ENCODE measurements around the gene KPTN.

KPTN gene

GRCh38 chr19:47483800-47484690 is at the start of gene KPTN:
KPTN (minus strand) TSS chr19:47484219; CDS start chr19:47484160, 59 bp downstream.
- DNase-seq: peak; percentile 85

DNA sequence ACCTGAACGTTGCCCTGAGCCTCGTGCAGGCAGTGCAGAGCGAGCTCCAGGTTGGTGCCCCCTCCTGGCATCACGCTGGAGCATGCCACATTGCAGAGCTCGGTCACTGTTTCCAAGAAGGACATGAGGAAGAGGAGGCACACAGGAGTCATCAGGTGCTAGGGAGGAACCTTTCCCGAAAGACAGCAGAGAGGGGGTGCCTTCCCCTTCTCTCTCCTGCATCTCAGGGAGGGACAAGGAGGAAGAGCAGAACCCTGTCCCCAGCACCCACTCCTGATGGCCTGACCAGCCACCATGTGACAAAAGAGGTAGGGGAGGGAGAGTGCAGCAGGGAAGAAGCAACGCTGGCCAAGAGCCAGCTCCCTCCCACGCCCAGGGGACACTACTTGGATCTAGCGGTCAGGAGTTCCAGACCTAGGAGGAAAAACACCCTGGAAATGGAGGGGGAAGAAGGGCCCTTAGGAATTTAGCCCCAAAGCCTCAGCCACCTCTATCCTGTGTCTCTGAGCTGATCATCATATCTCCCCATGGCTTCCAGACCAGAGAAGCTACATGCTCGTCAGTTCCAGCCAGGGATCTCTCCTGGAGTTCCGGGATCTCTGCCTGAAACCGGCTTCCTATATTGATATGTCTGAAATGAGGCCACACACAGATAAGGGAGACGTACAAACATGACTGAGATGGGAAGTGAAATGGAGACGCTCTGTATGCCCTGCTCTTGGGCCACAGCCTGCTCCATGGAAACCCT is 47.8 kb upstream of the KPTN start:
- no peak for DNase-seq

DNA sequence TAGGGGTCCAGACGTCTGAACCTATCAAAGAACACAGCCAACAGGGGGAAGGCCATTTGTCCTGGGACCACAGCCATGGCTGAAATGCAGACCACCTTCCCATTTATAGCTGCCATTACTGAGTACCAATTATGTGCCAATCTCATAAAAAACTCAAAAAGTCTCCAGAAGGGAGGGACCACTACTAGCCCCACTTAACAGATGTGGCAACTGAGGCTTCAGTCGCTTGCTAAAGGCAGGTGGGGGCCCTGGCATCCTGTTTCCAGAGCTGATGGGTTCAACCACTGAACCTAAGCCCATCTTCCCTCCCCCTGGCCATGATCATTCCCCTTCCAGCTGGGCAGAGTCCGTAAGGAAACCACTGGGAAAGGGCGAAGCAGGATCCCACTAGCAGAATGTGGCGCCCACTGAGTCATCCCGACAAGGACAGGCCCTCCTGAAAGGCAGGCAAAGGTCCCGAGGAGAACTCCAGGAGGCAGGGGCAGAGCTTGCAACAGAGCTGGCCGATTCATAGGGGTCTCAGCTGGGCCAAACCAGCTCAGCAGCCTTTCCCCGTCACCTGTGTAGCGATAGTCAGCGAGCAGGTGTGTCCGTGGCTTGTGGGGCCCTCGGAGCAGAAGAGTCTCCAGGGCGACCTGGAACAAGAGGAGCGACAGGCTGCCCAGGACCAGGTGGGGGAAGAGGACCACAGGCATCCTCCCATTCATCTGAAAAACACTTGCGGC is 45.2 kb upstream of the KPTN start:
- no peak for DNase-seq

- no peak for DNase-seq
These were observed 42.8 kb upstream of the KPTN start for GRCh38 chr19:47526798-47527197.

DNA sequence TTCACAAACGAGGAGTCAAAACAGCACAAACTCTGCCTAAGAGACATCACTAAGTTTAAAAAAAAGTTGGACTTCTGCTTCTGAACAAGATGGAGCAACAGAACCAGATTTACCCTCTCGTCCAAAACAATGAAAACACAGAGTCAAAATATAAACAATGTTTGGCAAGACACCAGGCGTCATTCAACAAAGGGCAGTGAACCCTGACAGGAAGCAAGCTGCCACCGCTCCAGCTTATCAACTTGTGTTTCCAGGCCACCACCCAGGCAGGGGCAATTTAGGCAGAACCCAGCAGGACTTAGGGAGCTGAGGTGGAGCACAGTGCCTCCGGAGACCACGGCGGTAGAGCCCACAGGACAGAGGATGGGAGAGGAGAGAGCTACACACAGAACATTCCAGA is 39.5 kb upstream of the KPTN start:
- DNase-seq: no peak

GRCh38 chr19:47521473-47522180 is 37.6 kb upstream of the KPTN start:
- no peak for DNase-seq

- no peak for DNase-seq
These were observed 36.8 kb upstream of the KPTN start for GRCh38 chr19:47520839-47521238.

DNA sequence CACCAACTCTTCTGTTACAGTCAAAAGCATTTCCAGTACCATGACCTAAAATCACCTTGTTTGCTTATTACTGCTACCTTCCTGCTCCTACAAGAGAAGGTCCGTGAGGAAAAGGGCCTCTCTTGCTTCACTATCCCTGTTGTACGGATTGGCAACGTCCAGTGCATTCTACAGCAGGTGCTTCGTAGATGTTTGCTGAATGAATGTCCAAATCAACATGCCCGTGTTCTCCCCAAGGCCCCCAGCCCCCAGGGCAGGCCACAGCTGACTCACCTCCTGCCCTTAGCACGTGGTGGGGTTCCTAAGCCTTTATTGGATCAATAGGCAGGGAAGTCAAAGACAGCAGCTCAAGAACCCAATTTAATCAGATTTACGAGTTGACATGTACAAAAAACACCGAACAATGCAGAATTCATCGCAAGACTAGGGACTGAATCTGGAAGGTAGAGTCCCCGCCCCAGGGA is 36.4 kb upstream of the KPTN start:
- DNase-seq: no peak

GRCh38 chr19:47518854-47519253 is 34.8 kb upstream of the KPTN start:
- DNase-seq: no peak

- DNase-seq: peak; percentile 59
These were observed 34.1 kb upstream of the KPTN start for GRCh38 chr19:47518139-47518538.

- DNase-seq: peak; percentile 100
These were observed 31.0 kb upstream of the KPTN start, which contains the start of gene NAPA for GRCh38 chr19:47514869-47515588. NAPA (minus strand) TSS chr19:47515063; CDS start chr19:47514940, 123 bp downstream.

GRCh38 chr19:47514151-47514868 is 30.3 kb upstream of the KPTN start:
- DNase-seq: no peak

- no peak for DNase-seq
These were observed 28.9 kb upstream of the KPTN start for GRCh38 chr19:47512948-47513319.

DNA sequence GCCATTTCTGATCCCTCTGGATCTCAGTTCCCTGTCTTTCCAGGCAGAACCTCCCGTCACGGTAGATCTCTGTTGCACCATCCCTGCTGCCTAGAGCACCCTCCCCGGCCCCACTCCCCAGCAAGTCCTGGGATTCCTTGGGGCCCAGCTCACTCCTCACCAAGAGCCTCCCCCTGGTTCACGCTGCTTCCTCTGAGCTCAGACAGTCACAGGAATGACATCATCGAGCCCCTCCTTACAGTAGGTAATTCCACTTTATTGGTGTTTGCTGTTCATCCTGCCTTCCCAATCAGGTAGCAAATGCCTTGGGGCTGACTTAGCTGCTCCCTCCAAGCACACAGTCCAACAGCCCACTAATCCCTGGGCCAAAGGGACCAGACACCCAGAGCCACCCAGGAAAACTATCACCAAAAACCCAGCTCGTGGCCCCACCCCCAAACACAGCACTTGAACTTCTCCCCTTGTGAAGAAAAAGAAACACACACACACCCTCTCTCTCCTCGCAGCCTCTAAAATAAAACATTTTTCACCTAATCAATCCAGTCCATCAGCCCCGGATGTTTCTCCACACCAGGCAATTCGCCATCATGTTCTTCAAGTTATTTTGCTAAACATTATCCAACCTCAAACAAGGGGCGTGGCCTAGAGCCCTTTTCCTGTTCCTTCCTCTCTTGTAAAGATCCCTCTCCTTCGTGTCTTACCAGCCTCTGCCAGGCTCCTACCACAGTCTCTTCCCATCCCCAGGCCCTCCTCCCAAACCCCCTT is 28.3 kb upstream of the KPTN start:
- no peak for DNase-seq

- no peak for DNase-seq
These were observed 27.7 kb upstream of the KPTN start for GRCh38 chr19:47511681-47512080.

DNA sequence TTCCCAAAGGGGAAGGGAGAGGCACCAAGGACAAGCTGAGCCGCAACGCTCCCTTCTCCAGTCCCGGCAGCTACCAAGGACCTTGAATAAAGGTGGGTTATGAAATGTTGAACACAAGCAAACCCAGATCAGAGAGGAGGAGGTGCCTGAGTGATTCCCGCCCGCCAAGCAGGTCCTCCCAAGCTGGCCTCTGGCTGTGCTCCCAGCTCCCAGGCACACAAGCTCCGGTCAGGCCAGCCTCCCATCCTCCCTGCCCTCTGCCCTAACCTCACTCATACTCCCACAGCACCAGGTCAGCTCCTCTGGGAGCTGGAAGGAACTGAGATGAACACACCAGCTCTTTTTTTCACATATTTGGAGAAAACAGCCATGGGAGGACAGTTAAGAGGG is 27.1 kb upstream of the KPTN start:
- DNase-seq: no peak

- DNase-seq: no peak
These were observed 26.6 kb upstream of the KPTN start for GRCh38 chr19:47510516-47511127.

- DNase-seq: no peak
These were observed 26.0 kb upstream of the KPTN start for GRCh38 chr19:47509973-47510372.

DNA sequence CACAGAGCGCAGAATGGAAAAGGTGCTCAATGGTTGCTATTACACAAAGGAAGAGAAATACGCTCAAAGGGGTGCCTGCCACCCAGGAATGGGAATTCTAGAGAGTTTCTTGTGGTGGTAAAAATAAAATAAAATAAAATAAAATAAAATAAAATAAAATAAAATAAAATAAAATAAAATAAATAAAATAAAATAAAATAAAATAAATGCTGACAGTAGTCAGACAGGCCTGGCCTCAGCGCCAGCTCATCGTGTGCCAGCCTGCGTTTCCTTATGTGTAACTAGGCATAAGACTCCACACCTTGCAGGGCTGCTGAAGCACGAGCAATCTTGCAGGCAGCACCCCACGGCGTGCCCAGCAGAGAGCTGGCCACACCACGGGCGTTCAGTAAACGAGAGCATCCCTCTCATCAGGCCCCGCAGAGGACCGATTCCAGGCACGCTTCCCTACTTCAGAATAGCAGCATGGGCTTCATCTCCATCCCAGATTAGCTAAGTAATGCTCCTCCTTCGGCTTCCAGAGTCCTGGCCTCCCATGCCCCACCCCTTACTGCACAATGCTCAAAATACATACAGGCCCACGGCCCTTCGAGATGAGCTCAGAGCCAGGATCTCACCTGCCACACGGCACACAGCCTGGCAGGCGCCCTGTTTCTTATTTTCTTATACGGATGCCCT is 25.3 kb upstream of the KPTN start:
- DNase-seq: no peak
